H7 (cell line): ENCODE measurements around the gene RABGAP1L. TPM values are rescaled to one million over a fixed set of nuclear protein-coding genes. Genes with fewer than 3 reads are reported as not detected.
A peak's percentile ranks its signal among the peaks of the same experiment; 100 is the strongest.
"Not testable (repeated sequence)": the region's sequence is repeated elsewhere in the genome, so short reads cannot be mapped to it uniquely, and the experiment has no call there.

Source experiments
- DNase-seq: peaks from one replicate; pipeline ENCODE4 v3.0.0; 2012
- H3K27me3 ChIP-seq: 2 replicates; pipeline ENCODE4 v1.6.0; 2011; ENCODE audit warnings: mild to moderate bottlenecking, low read length; ENCODE audit not compliant: control insufficient read depth, insufficient read depth
- H3K36me3 ChIP-seq: replicated peaks from 2 replicates; pipeline ENCODE4 v1.5.1; 2011; ENCODE audit warnings: low read length; ENCODE audit not compliant: control insufficient read depth, insufficient read depth
- H3K4me3 ChIP-seq: 2 replicates; pipeline ENCODE4 v1.5.1; 2011; ENCODE audit warnings: low read depth, mild to moderate bottlenecking, control low read depth, low read length, moderate library complexity; ENCODE audit not compliant: insufficient read depth
- total RNA-seq: library from RNA; depleted of rRNA; stranded (reverse); fragments of >200 nt; shearing (Covaris generic); gene quantifications from 2 replicates; pipeline ENCODE4 v1.2.3, GENCODE V29; 2014

RABGAP1L gene
- total RNA-seq, 1 experiment from 2014 or later = 31.9 TPM

- Histone ChIP-seq H3K36me3 (peaks cover 8% of the 10 kb centered on the region), H3K27me3 (no peaks in the 10 kb centered on the region), H3K4me3 (no peak overlapping the region)
- DNase-seq = peak; percentile 33
These were observed 724.1 kb downstream of the RABGAP1L start for GRCh38 chr1:174883409-174883808.

- no peak for DNase-seq
- H3K4me3 ChIP-seq = no peak overlapping the region
- H3K27me3 ChIP-seq = no peaks in the 10 kb centered on the region
- H3K36me3 ChIP-seq = peaks cover 8% of the 10 kb centered on the region
These were observed 724.7 kb downstream of the RABGAP1L start for GRCh38 chr1:174884038-174884437.

- Histone ChIP-seq H3K4me3 (no peak overlapping the region), H3K36me3 (peaks cover 8% of the 10 kb centered on the region)
- no peak for DNase-seq
These were observed 725.2 kb downstream of the RABGAP1L start for GRCh38 chr1:174884566-174884965.

GRCh38 chr1:174890024-174890423 lies 730.7 kb downstream of the RABGAP1L start:
- DNase-seq = no peak
- Histone ChIP-seq H3K27me3 (no peaks in the 10 kb centered on the region), H3K36me3 (peaks cover 4% of the 10 kb centered on the region), H3K4me3 (no peak overlapping the region)

More at GRCh38 chr1:174884566-174884965, 725.2 kb downstream of the RABGAP1L start:
- no peaks in the 10 kb centered on the region for H3K27me3 ChIP-seq

- Histone ChIP-seq H3K36me3 (peaks cover 1% of the 10 kb centered on the region), H3K27me3 (no peaks in the 10 kb centered on the region), H3K4me3 (no peak overlapping the region)
- peak; percentile 21 for DNase-seq
These were observed 732.7 kb downstream of the RABGAP1L start for GRCh38 chr1:174892016-174892415.

- no peak for DNase-seq
- no peaks in the 10 kb centered on the region for H3K27me3 ChIP-seq
- H3K36me3 ChIP-seq = peaks cover 1% of the 10 kb centered on the region
- H3K4me3 ChIP-seq = no peak overlapping the region
These were observed 734.9 kb downstream of the RABGAP1L start for GRCh38 chr1:174894117-174894762.

GRCh38 chr1:174895610-174896009 lies 736.3 kb downstream of the RABGAP1L start:
- H3K4me3 ChIP-seq, H3K27me3 ChIP-seq, H3K36me3 ChIP-seq, DNase-seq: not testable (repeated sequence)

GRCh38 chr1:174898102-174898797 lies 738.9 kb downstream of the RABGAP1L start:
- no peaks in the 10 kb centered on the region for H3K27me3 ChIP-seq
- H3K4me3 ChIP-seq = no peak overlapping the region
- peaks cover 1% of the 10 kb centered on the region for H3K36me3 ChIP-seq
- no peak for DNase-seq

GRCh38 chr1:174900317-174900716 lies 741.0 kb downstream of the RABGAP1L start:
- H3K27me3 ChIP-seq = no peaks in the 10 kb centered on the region
- H3K36me3 ChIP-seq = peaks cover 6% of the 10 kb centered on the region
- no peak for DNase-seq
- no peak overlapping the region for H3K4me3 ChIP-seq

- H3K36me3 ChIP-seq = peaks cover 6% of the 10 kb centered on the region
- no peak for DNase-seq
- H3K27me3 ChIP-seq = no peaks in the 10 kb centered on the region
- no peak overlapping the region for H3K4me3 ChIP-seq
These were observed 743.3 kb downstream of the RABGAP1L start for GRCh38 chr1:174902531-174903099.

- no peaks in the 10 kb centered on the region for H3K27me3 ChIP-seq
- no peaks in the 10 kb centered on the region for H3K36me3 ChIP-seq
- no peak for DNase-seq
These were observed 752.3 kb downstream of the RABGAP1L start for GRCh38 chr1:174911606-174912005.

GRCh38 chr1:174912264-174912663 lies 752.9 kb downstream of the RABGAP1L start:
- no peak for DNase-seq
- H3K4me3 ChIP-seq = no peak overlapping the region
- no peaks in the 10 kb centered on the region for H3K36me3 ChIP-seq
- H3K27me3 ChIP-seq = no peaks in the 10 kb centered on the region

More at GRCh38 chr1:174911606-174912005, 752.3 kb downstream of the RABGAP1L start:
- no peak overlapping the region for H3K4me3 ChIP-seq

GRCh38 chr1:174913225-174913903 lies 754.0 kb downstream of the RABGAP1L start:
- no peak for DNase-seq
- Histone ChIP-seq H3K4me3 (no peak overlapping the region), H3K36me3 (no peaks in the 10 kb centered on the region), H3K27me3 (no peaks in the 10 kb centered on the region)

GRCh38 chr1:174914991-174915390 lies 755.7 kb downstream of the RABGAP1L start:
- no peak for DNase-seq
- Histone ChIP-seq H3K36me3 (no peaks in the 10 kb centered on the region), H3K4me3 (no peak overlapping the region), H3K27me3 (no peaks in the 10 kb centered on the region)
